Loucy (cell line): ENCODE data around the gene CEP164.

Experiments
- CTCF ChIP-seq: fragments of 200-600 bp; sonication (generic); conservative IDR thresholded peaks from 2 replicates; pipeline ENCODE4 v1.5.1; 2014; ENCODE audit warnings: mild to moderate bottlenecking, antibody characterized with exemption, low read length
- EZH2phosphoT487 ChIP-seq: fragments of 200-600 bp; IDR thresholded peaks from 2 replicates; pipeline ENCODE4 v1.6.1; 2018; ENCODE audit warnings: antibody characterized with exemption, mild to moderate bottlenecking, moderate library complexity, borderline replicate concordance

DNA sequence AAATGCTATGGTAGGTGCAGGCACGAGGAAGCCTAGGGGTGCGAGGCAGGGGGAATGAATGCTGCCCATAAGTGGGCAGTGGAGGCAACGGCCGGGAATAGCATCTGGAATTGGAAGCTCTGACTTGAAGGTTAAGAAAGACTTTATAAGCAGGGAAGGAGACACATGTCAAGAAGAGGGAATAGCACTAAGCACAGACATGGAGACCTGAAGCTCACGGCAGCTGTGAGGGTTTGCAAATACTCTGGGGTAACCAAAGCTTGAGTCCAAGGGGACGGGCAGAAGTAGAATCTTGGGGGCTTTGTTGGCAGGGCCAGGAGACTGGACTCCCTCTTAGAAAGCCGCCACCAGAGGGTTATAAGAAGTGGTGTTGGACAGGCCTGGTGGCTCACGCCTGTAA, 112.6 kb downstream of the CEP164 start:
- TF ChIP-seq CTCF (no peak), EZH2phosphoT487 (no peak)
